ENCODE measurements around the gene RHOH.

GRCh38 chr4:40256329-40256728 is 59.5 kb downstream of the RHOH start:
- TF ChIP-seq EP300 (IDR thresholded peaks at IDR 0.05), result no peak
- TF ChIP-seq CTCF (IDR thresholded peaks at IDR 0.05), result no peak

Measured in esophagus muscularis mucosa (tissue), 3 donors.